Smooth muscle cell (in vitro differentiated cells): ENCODE results near the gene AOC1. TPM values are rescaled to one million over a fixed set of nuclear protein-coding genes. Genes with fewer than 3 reads are reported as not detected.

Experiments
- DNase-seq: peaks from one replicate; lab custom pipeline; 2025; ENCODE audit not compliant: unreplicated experiment; lab: John Stamatoyannopoulos, UW
- H2AFZ ChIP-seq: fragments of 200-600 bp; sonication (generic); 2 replicates; pipeline ENCODE4 v1.6.0; 2016; ENCODE audit warnings: antibody characterized with exemption, low read depth, mild to moderate bottlenecking
- H3F3A ChIP-seq: fragments of 200-600 bp; sonication (generic); 2 replicates; pipeline ENCODE4 v1.6.0; 2017; ENCODE audit warnings: antibody characterized with exemption, low read depth
- H3K27ac ChIP-seq: fragments of 200-600 bp; sonication (generic); 2 replicates; pipeline ENCODE4 v1.5.1; 2016; ENCODE audit warnings: low read depth, mild to moderate bottlenecking
- H3K27me3 ChIP-seq: fragments of 200-600 bp; sonication (generic); 2 replicates; pipeline ENCODE4 v1.6.1; 2016; ENCODE audit warnings: low read depth, mild to moderate bottlenecking
- H3K36me3 ChIP-seq: fragments of 200-600 bp; sonication (generic); 2 replicates; pipeline ENCODE4 v1.5.1; 2016; ENCODE audit warnings: low read depth
- H3K4me1 ChIP-seq: fragments of 200-600 bp; sonication (generic); 2 replicates; pipeline ENCODE4 v1.5.1; 2016; ENCODE audit warnings: low read depth
- H3K4me2 ChIP-seq: fragments of 200-600 bp; sonication (generic); 2 replicates; pipeline ENCODE4 v1.6.0; 2016; ENCODE audit warnings: mild to moderate bottlenecking
- H3K4me3 ChIP-seq: fragments of 200-600 bp; sonication (generic); 2 replicates; pipeline ENCODE4 v1.5.1; 2016; ENCODE audit warnings: mild to moderate bottlenecking
- H3K79me2 ChIP-seq: fragments of 200-600 bp; sonication (generic); 2 replicates; pipeline ENCODE4 v1.6.0; 2016; ENCODE audit warnings: low read depth, mild to moderate bottlenecking
- H3K9ac ChIP-seq: fragments of 200-600 bp; sonication (generic); 2 replicates; pipeline ENCODE4 v1.6.0; 2016; ENCODE audit warnings: low read depth
- H3K9me3 ChIP-seq: fragments of 200-600 bp; sonication (generic); replicated peaks from 2 replicates; pipeline ENCODE4 v1.5.1; 2016; ENCODE audit warnings: low read depth
- H4K20me1 ChIP-seq: fragments of 200-600 bp; sonication (generic); 2 replicates; pipeline ENCODE4 v1.6.0; 2016; ENCODE audit warnings: low read depth
- WGBS: methylation state at CpG from one replicate; pipeline ENCODE4 v1.1.7; 2016; ENCODE audit warnings: low lambda C conversion rate; 5-methylcytosine and 5-hydroxymethylcytosine counted together
- polyA plus RNA-seq: library from polyadenylated mRNA; unstranded; fragments of >200 nt; fragmentation: Nextera tagmentation; extraction: Ambion mirVana; gene quantifications from 2 replicates; pipeline ENCODE4 v1.2.1, GENCODE V29; 2016
- total RNA-seq: library from RNA; depleted of rRNA; stranded (reverse); fragments of >200 nt; gene quantifications from 2 replicates; pipeline ENCODE4 v1.2.3, GENCODE V29; 2014
- TF ChIP-seq, protein P1 (sequence below): fragments of 200-600 bp; sonication (generic); IDR thresholded peaks from 2 replicates; pipeline ENCODE4 v1.5.1; 2017; ENCODE audit warnings: borderline replicate concordance, mild to moderate bottlenecking, antibody characterized with exemption; ENCODE audit not compliant: insufficient read depth, poor library complexity, severe bottlenecking

Gene AOC1
- total and polyA plus RNA-seq, 2 experiments from 2014 or later = not detected

DNA sequence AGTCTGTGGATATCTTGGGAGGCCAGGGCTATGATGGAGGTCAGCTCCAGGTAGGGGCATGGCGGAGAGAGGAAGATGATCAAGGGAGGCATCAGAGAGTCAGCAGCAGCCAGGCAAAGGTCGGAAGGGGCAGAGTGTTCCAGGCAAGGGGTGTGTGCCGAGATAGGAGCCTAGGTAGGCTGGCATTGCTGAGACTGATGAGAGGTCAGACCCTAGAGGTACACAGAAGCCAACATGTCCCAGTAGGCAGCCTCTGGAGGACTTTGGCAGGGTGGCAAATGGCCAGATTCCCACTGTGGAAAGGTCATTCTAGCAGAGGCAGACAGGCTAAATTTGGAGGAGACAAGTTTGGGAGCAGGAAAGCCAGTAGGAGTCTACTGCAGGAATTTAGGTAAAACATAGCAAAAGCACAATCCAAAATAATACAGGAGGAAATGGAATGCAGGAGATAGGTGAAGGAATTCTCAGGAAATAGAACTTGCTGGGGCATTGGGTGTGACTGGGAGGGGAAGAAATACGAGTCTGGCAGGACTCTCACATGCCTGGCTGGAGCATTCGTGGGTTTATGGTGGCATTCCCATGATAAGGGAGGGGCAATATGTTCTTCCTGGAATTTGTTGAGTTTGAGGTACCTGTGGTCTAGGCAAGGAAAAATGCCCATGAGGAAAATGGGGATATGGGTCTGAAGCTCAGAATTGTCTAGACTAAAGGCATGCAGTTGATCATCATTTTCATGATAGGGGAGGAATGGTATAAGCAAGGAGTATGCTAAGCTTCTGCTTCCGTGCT is 26.1 kb upstream of the AOC1 start:
- Histone ChIP-seq H3K9me3 (no peaks in the 10 kb centered on the region), H3K9ac (no peak overlapping the region), H3K79me2 (no peaks in the 10 kb centered on the region), H3K27me3 (peaks cover 5% of the 10 kb centered on the region), H2AFZ (no peak overlapping the region), H3K27ac (no peak overlapping the region), H4K20me1 (no peaks in the 10 kb centered on the region), H3K36me3 (no peaks in the 10 kb centered on the region), H3F3A (no peaks in the 10 kb centered on the region), H3K4me3 (no peak overlapping the region), H3K4me1 (no peaks in the 10 kb centered on the region), H3K4me2 (no peak overlapping the region)
- TF ChIP-seq, protein P1, sequence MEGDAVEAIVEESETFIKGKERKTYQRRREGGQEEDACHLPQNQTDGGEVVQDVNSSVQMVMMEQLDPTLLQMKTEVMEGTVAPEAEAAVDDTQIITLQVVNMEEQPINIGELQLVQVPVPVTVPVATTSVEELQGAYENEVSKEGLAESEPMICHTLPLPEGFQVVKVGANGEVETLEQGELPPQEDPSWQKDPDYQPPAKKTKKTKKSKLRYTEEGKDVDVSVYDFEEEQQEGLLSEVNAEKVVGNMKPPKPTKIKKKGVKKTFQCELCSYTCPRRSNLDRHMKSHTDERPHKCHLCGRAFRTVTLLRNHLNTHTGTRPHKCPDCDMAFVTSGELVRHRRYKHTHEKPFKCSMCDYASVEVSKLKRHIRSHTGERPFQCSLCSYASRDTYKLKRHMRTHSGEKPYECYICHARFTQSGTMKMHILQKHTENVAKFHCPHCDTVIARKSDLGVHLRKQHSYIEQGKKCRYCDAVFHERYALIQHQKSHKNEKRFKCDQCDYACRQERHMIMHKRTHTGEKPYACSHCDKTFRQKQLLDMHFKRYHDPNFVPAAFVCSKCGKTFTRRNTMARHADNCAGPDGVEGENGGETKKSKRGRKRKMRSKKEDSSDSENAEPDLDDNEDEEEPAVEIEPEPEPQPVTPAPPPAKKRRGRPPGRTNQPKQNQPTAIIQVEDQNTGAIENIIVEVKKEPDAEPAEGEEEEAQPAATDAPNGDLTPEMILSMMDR = no peak
- WGBS = 83% methylated on average over 6 of the region's 6 CpGs
- DNase-seq = no peak

DNA sequence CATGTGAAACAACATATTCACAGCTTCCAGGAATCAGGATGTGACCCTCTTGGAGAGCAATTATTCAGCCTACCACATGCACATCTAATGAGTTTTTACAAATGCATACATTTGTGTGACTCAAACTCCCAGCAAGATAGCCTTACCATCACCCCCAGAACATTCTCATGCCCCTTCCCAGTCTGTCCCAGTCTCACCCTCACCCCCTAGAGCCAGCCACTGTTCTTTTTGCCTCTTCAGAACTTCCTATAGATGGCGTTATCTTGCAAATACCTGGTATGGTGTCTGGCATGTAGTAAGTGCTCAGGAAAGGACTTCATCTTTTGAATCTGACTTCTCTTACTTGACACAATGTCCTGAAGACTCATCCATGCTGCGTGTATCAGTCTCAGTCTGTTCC is 23.9 kb upstream of the AOC1 start:
- no peak for DNase-seq
- H3K27me3 ChIP-seq = peaks cover 5% of the 10 kb centered on the region
- H3K4me1 ChIP-seq = no peaks in the 10 kb centered on the region
- H2AFZ ChIP-seq = no peak overlapping the region
- 80% methylated on average over 2 of the region's 2 CpGs for WGBS
- no peaks in the 10 kb centered on the region for H3K79me2 ChIP-seq
- TF ChIP-seq, protein P1 = no peak
- H3K27ac ChIP-seq = no peak overlapping the region
- H3K4me2 ChIP-seq = no peak overlapping the region
- no peak overlapping the region for H3K4me3 ChIP-seq
- H3F3A ChIP-seq = no peaks in the 10 kb centered on the region
- H4K20me1 ChIP-seq = no peaks in the 10 kb centered on the region
- H3K36me3 ChIP-seq = no peaks in the 10 kb centered on the region
- no peak overlapping the region for H3K9ac ChIP-seq
- no peaks in the 10 kb centered on the region for H3K9me3 ChIP-seq

DNA sequence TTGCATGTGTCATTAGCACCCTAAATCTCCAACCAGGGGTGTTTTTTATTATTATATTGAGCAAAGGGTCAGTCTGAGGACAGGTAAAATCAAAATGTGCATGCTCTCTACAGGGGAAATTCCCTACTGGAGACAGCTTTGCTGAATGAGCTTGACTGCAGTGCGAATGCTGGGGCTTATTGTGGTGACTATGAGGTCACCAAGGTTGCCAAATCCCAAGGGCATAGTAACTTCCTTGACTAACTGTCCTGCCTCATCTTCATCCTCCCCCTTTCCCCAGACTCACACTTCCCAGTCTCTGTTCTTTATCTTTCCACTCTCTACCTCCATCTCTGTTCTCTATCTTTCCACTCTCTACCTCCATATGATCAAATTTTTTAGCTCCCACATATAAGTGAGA is 22.9 kb upstream of the AOC1 start:
- no peak overlapping the region for H3K4me3 ChIP-seq
- no peak overlapping the region for H3K4me2 ChIP-seq
- H3K27ac ChIP-seq = no peak overlapping the region
- no peaks in the 10 kb centered on the region for H3K9me3 ChIP-seq
- no peaks in the 10 kb centered on the region for H3K79me2 ChIP-seq
- no peaks in the 10 kb centered on the region for H4K20me1 ChIP-seq
- no peaks in the 10 kb centered on the region for H3F3A ChIP-seq
- WGBS = 57% methylated on average over 1 of the region's 1 CpG
- H3K36me3 ChIP-seq = no peaks in the 10 kb centered on the region
- TF ChIP-seq, protein P1 = no peak
- H3K27me3 ChIP-seq = peaks cover 5% of the 10 kb centered on the region
- H3K9ac ChIP-seq = no peak overlapping the region
- H3K4me1 ChIP-seq = no peaks in the 10 kb centered on the region
- DNase-seq = no peak
- H2AFZ ChIP-seq = no peak overlapping the region

DNA sequence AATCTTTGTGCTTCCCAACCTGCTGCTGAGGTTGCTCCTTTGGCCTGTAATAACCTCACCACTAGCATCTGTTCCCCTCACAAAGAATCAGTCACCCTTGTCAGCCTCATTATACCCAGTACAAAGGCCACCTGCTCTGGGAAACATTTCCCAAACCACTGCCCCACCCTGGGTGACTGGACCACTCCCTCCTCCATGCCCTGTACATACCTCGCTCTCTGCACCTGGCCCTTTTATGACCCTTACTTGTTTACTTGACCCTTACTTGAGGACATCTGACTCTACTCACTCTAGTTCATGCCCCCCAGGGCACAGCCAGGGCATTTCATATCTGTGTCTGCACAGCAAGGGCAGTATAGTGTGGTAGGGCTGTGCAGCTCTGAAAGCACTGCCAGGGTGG is 21.4 kb upstream of the AOC1 start:
- 40% methylated on average over 1 of the region's 1 CpG for WGBS
- Histone ChIP-seq H3K4me1 (no peaks in the 10 kb centered on the region), H3K36me3 (no peaks in the 10 kb centered on the region), H2AFZ (no peak overlapping the region), H3K4me2 (no peak overlapping the region), H4K20me1 (no peaks in the 10 kb centered on the region), H3K9ac (no peak overlapping the region), H3K9me3 (no peaks in the 10 kb centered on the region), H3K79me2 (no peaks in the 10 kb centered on the region), H3K4me3 (no peak overlapping the region), H3K27ac (no peak overlapping the region), H3F3A (no peaks in the 10 kb centered on the region), H3K27me3 (peaks cover 5% of the 10 kb centered on the region)
- TF ChIP-seq, protein P1 = no peak
- no peak for DNase-seq
